ENCODE data around the gene CD33. TPM values are rescaled to one million over a fixed set of nuclear protein-coding genes. Genes with fewer than 3 reads are reported as not detected.
"Not testable (repeated sequence)": the region's sequence is repeated elsewhere in the genome, so short reads cannot be mapped to it uniquely, and the experiment has no call there.

The CD33 gene
- 0.09 and 0.35 TPM in 2 replicates for total RNA-seq (2021)
- long read RNA-seq: 0 reads

GRCh38 chr19:51224898-51225393, at the start of gene CD33:
Gene CD33 (plus strand): TSS chr19:51225080. CDS start chr19:51225119, 39 bp downstream.
- not testable (repeated sequence) for H4K5ac ChIP-seq (ENCODE audit: insufficient read length, low read depth, low read length); H3K23ac ChIP-seq (ENCODE audit: insufficient read length, low read depth, low read length); H2BK15ac ChIP-seq (ENCODE audit: low read depth, low read length); H2BK5ac ChIP-seq (ENCODE audit: insufficient read length, low read length); H2AK5ac ChIP-seq (ENCODE audit: insufficient read length, low read length); H3K27me3 ChIP-seq (ENCODE audit: insufficient read depth, low read length); H3K27ac ChIP-seq (ENCODE audit: insufficient read length, low read depth, low read length); DNase-seq; H3K9ac ChIP-seq (ENCODE audit: extremely low read depth, insufficient read length, low read length); H2BK120ac ChIP-seq (ENCODE audit: low read depth, low read length, poor library complexity, severe bottlenecking); H2AFZ ChIP-seq (ENCODE audit: low read length); H4K20me1 ChIP-seq (ENCODE audit: control insufficient read depth, insufficient read depth, insufficient read length); H3K79me2 ChIP-seq (ENCODE audit: insufficient read depth, low read length); H4K8ac ChIP-seq (replicated peaks; ENCODE audit: insufficient read length, low read depth, low read length); H3K4ac ChIP-seq (ENCODE audit: low read depth, low read length); H3K4me1 Mint-ChIP-seq; H3K36me3 Mint-ChIP-seq (ENCODE audit: insufficient read depth in 1 of 3, low read depth in 3 of 3); H3K4me3 Mint-ChIP-seq; H3K56ac ChIP-seq (ENCODE audit: insufficient read length, low read depth, low read length); H3K4me1 ChIP-seq (ENCODE audit: insufficient read depth, low read length); H3K4me2 ChIP-seq (ENCODE audit: insufficient read depth, insufficient read length, low read length); H3K79me1 ChIP-seq (ENCODE audit: insufficient read depth, low read depth, low read length, poor library complexity, severe bottlenecking); H2BK12ac ChIP-seq (ENCODE audit: insufficient read length, low read depth, low read length); H2BK20ac ChIP-seq (ENCODE audit: low read depth, low read length, poor library complexity, severe bottlenecking); H3K14ac ChIP-seq (ENCODE audit: insufficient read depth, low read length); H3K23me2 ChIP-seq (ENCODE audit: insufficient read length, low read depth, low read length, poor library complexity, severe bottlenecking); H4K91ac ChIP-seq (ENCODE audit: insufficient read length, low read depth, low read length); H3K18ac ChIP-seq (ENCODE audit: insufficient read length, low read depth, low read length); H3K9me3 ChIP-seq (ENCODE audit: control insufficient read depth, low read depth, low read length); H3K27ac Mint-ChIP-seq; H3T11ph ChIP-seq (ENCODE audit: low read length)
- WGBS (ENCODE audit: extremely low coverage, insufficient read length, low lambda C conversion rate): no CpG with 5 or more reads among the region's 11 CpGs
- H3K27me3 Mint-ChIP-seq (ENCODE audit: low read depth): peaks cover 17% of the 10 kb centered on the region
- peaks cover 0 to 91% of the 10 kb centered on the region in 2 experiments; a peak in 2 of 5 replicates for H3K9me3 Mint-ChIP-seq

Data from H9 (cell line).